Loucy (cell line): Measurements from ENCODE around the gene SFXN5.

Experiments
- H2AFZ ChIP-seq: fragments of 200-600 bp; sonication (generic); 2 replicates; pipeline ENCODE4 v1.6.0; 2016; ENCODE audit warnings: antibody characterized with exemption, mild to moderate bottlenecking, low read length, moderate library complexity
- H3F3A ChIP-seq: fragments of 200-600 bp; 2 replicates; pipeline ENCODE4 v1.6.0; 2016; ENCODE audit warnings: antibody characterized with exemption, low read depth, mild to moderate bottlenecking
- H3K27me3 ChIP-seq: fragments of 200-600 bp; sonication (generic); 2 replicates; pipeline ENCODE4 v1.6.1; 2014; ENCODE audit warnings: low read length, mild to moderate bottlenecking; ENCODE audit not compliant: insufficient read depth, poor library complexity, severe bottlenecking
- H3K36me3 ChIP-seq: fragments of 200-600 bp; sonication (generic); 2 replicates; pipeline ENCODE4 v1.6.1; 2016; ENCODE audit warnings: low read length; ENCODE audit not compliant: insufficient read depth
- H3K4me1 ChIP-seq: fragments of 200-600 bp; sonication (generic); 2 replicates; pipeline ENCODE4 v1.5.1; 2014; ENCODE audit warnings: low read length, mild to moderate bottlenecking; ENCODE audit not compliant: insufficient read depth, poor library complexity, severe bottlenecking
- H3K4me2 ChIP-seq: fragments of 200-600 bp; sonication (generic); 2 replicates; pipeline ENCODE4 v1.6.0; 2014; ENCODE audit warnings: antibody characterized with exemption, low read length, low read depth, mild to moderate bottlenecking; ENCODE audit not compliant: poor library complexity, severe bottlenecking
- H3K4me3 ChIP-seq: fragments of 200-600 bp; sonication (generic); 2 replicates; pipeline ENCODE4 v1.5.1; 2014; ENCODE audit warnings: low read length, mild to moderate bottlenecking, mixed read lengths; ENCODE audit not compliant: poor library complexity, severe bottlenecking
- H3K79me2 ChIP-seq: fragments of 200-600 bp; sonication (generic); 2 replicates; pipeline ENCODE4 v1.6.1; 2014; ENCODE audit warnings: low read length; ENCODE audit not compliant: insufficient read depth
- H3K9ac ChIP-seq: fragments of 200-600 bp; sonication (generic); 2 replicates; pipeline ENCODE4 v1.6.0; 2014; ENCODE audit warnings: mild to moderate bottlenecking, low read depth, low read length, moderate library complexity; ENCODE audit not compliant: poor library complexity, severe bottlenecking
- H3K9me2 ChIP-seq: fragments of 200-600 bp; sonication (generic); replicated peaks from 2 replicates; pipeline ENCODE4 v1.6.1; 2016; ENCODE audit warnings: low read depth, low read length, mixed read lengths
- H3K9me3 ChIP-seq: fragments of 200-600 bp; sonication (generic); 2 replicates; pipeline ENCODE4 v1.6.1; 2014; ENCODE audit warnings: mild to moderate bottlenecking, antibody characterized with exemption, low read length, low read depth; ENCODE audit not compliant: insufficient read depth
- H4K20me1 ChIP-seq: fragments of 200-600 bp; sonication (generic); 2 replicates; pipeline ENCODE4 v1.6.0; 2014; ENCODE audit warnings: antibody characterized with exemption, low read length, mild to moderate bottlenecking; ENCODE audit not compliant: insufficient read depth, poor library complexity, severe bottlenecking
- CTCF ChIP-seq: fragments of 200-600 bp; sonication (generic); conservative IDR thresholded peaks from 2 replicates; pipeline ENCODE4 v1.5.1; 2014; ENCODE audit warnings: mild to moderate bottlenecking, antibody characterized with exemption, low read length
- EZH2phosphoT487 ChIP-seq: fragments of 200-600 bp; IDR thresholded peaks from 2 replicates; pipeline ENCODE4 v1.6.1; 2018; ENCODE audit warnings: antibody characterized with exemption, mild to moderate bottlenecking, moderate library complexity, borderline replicate concordance

SFXN5 gene

DNA sequence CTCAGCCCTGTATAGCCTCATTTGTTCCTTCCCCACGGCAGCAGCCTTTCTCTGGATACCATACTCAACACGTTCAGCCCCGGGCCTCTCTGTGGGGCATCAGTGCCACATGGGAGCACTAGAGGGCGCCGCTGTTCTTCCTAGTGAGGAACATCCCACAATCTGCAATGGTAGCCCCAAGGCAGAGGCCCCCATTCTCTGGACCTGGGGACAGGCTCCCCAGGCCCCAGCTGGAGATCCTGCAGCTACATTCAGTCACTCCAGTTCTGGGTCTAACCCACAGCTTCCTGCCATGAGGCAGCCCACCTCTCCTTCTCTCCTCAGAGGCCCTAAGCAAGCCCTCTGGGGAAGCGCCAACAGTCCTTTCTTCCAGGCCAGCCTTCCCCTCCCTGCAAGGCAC, 14.2 kb upstream of the SFXN5 start:
- TF ChIP-seq CTCF (peak; percentile 93), EZH2phosphoT487 (no peak)
- H3K9me3 ChIP-seq: no peaks in the 10 kb centered on the region
- H2AFZ ChIP-seq: no peak overlapping the region
- no peaks in the 10 kb centered on the region for H3F3A ChIP-seq
- H3K4me2 ChIP-seq: no peak overlapping the region
- H3K36me3 ChIP-seq: peaks cover 19% of the 10 kb centered on the region; the same call in 1 of the 2 replicates
- no peaks in the 10 kb centered on the region for H3K9me2 ChIP-seq
- H3K9ac ChIP-seq: no peak overlapping the region
- H4K20me1 ChIP-seq: no peaks in the 10 kb centered on the region
- H3K27me3 ChIP-seq: no peaks in the 10 kb centered on the region
- H3K4me3 ChIP-seq: no peak overlapping the region
- no peaks in the 10 kb centered on the region for H3K4me1 ChIP-seq
- no peaks in the 10 kb centered on the region for H3K79me2 ChIP-seq

- H4K20me1 ChIP-seq: no peaks in the 10 kb centered on the region
- no peak overlapping the region for H3K9ac ChIP-seq
- no peak overlapping the region for H3K4me2 ChIP-seq
- no peaks in the 10 kb centered on the region for H3K4me1 ChIP-seq
- TF ChIP-seq EZH2phosphoT487 (no peak), CTCF (no peak)
- no peaks in the 10 kb centered on the region for H3K9me2 ChIP-seq
- H3K27me3 ChIP-seq: no peaks in the 10 kb centered on the region
- H2AFZ ChIP-seq: no peak overlapping the region
- H3K4me3 ChIP-seq: no peak overlapping the region
- no peaks in the 10 kb centered on the region for H3F3A ChIP-seq
- H3K36me3 ChIP-seq: peaks cover 23% of the 10 kb centered on the region; the same call in 1 of the 2 replicates
- H3K79me2 ChIP-seq: no peaks in the 10 kb centered on the region
- no peaks in the 10 kb centered on the region for H3K9me3 ChIP-seq
These were observed 13.5 kb upstream of the SFXN5 start for GRCh38 chr2:73084971-73085370.

- Histone ChIP-seq H4K20me1 (no peaks in the 10 kb centered on the region), H3K36me3 (peaks cover 24% of the 10 kb centered on the region; the same call in 1 of the 2 replicates), H3K9me2 (no peaks in the 10 kb centered on the region), H3K9ac (no peak overlapping the region), H3K4me3 (no peak overlapping the region), H3K4me1 (no peaks in the 10 kb centered on the region), H3F3A (no peaks in the 10 kb centered on the region), H3K9me3 (no peaks in the 10 kb centered on the region), H3K4me2 (no peak overlapping the region), H3K27me3 (no peaks in the 10 kb centered on the region), H3K79me2 (no peaks in the 10 kb centered on the region), H2AFZ (no peak overlapping the region)
- no peak for TF ChIP-seq CTCF
- TF ChIP-seq EZH2phosphoT487: no peak
These were observed 12.6 kb upstream of the SFXN5 start for GRCh38 chr2:73083886-73084800.
